ENCODE results near the gene SMG6. TPM values are rescaled to one million over a fixed set of nuclear protein-coding genes. Genes with fewer than 3 reads are reported as not detected.
"Not testable (repeated sequence)": the region's sequence is repeated elsewhere in the genome, so short reads cannot be mapped to it uniquely, and the experiment has no call there.

SMG6 gene
- polyA plus RNA-seq, 1 donor from 2014 or later, result 5.9 TPM

GRCh38 chr17:2170023-2170422, 133.6 kb downstream of the SMG6 start:
- peaks cover 6% of the 10 kb centered on the region for H3K36me3 Mint-ChIP-seq
- H3K27ac Mint-ChIP-seq, result no peak overlapping the region
- no peaks in the 10 kb centered on the region for H3K9me3 Mint-ChIP-seq
- H3K27me3 Mint-ChIP-seq, result no peaks in the 10 kb centered on the region
- H3K4me3 Mint-ChIP-seq, result no peak overlapping the region
- peaks cover 0 to 2% (median 0%) of the 10 kb centered on the region in 3 donors for H3K4me1 Mint-ChIP-seq

DNA sequence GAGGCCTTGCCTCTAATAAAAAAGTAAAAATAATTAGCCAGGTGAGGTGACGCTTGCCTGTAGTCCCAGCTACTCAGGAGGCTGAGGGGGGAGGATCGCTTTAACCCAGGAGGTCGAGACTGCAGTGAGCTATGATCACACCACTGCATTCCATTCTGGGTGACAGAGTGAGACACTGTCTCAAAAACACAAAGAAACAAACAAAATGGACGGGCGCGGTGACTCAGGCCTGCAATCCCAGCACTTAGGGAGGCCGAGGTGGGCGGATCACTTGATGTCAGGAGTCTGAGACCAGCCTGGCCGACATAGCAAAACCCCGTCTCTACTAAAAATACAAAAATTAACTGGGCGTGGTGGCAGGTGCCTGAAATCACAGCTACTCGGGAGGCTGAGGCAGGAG, 137.9 kb downstream of the SMG6 start:
- H3K36me3 Mint-ChIP-seq, result peaks cover 11% of the 10 kb centered on the region
- not testable (repeated sequence) for H3K9me3 Mint-ChIP-seq, H3K27ac Mint-ChIP-seq, H3K27me3 Mint-ChIP-seq, H3K4me3 Mint-ChIP-seq, H3K4me1 Mint-ChIP-seq

DNA sequence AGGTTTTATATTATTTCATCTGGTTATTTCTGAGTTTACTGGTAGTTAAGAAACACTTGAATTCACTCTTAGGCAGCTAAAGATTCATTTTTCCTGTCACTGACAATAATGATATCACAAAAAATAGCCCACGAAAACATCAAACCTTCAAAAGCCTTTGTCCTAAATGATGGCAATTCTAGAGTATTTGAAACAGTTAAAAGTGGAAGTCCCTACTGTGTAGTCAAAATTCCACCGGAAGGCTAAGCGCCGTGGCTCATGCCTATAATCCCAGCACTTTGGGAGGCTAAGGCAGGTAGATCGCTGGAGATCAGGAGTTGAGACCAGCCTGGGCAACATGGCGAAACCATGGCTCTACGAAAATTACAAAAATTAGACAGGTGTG, 145.2 kb downstream of the SMG6 start:
- Mint-ChIP-seq H3K4me1 (peaks cover 0 to 4% (median 0%) of the 10 kb centered on the region in 3 donors), H3K4me3 (no peak overlapping the region), H3K27ac (no peak overlapping the region), H3K36me3 (peaks cover 11% of the 10 kb centered on the region), H3K27me3 (no peaks in the 10 kb centered on the region), H3K9me3 (no peaks in the 10 kb centered on the region)

DNA sequence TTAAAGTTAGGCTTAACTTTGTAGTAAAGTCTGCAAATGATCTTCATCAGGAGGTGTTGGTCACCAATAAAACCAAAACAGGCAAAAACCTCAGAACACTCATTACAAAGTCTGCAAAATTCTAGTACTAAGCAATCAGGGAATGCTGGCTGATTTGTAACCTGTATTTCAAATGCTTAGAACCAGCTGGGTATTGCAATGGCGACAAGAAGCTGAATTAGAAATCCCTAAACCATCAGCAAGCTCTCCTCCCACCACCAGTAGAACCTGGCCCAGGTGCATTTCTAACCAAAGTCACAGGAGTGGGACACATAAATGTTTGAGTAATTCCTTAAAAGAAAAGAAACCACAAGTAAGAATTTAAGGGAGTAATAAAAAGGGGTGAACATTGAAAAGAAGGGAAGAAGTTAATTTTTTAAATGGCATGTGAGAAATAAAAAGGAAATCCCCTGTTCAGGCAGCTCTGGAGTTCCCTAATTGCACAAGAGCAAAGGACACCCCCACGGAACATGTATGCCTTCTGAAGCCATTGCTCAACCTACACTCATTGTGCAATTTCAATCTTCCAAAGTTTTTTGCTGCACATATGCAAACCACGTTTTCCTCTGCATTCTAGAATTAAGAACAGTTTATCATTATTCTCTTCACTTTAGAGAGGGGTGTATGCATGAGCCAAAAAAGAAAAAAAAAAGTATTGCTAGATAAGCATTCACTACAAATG, 145.8 kb downstream of the SMG6 start:
- no peaks in the 10 kb centered on the region for H3K27me3 Mint-ChIP-seq

DNA sequence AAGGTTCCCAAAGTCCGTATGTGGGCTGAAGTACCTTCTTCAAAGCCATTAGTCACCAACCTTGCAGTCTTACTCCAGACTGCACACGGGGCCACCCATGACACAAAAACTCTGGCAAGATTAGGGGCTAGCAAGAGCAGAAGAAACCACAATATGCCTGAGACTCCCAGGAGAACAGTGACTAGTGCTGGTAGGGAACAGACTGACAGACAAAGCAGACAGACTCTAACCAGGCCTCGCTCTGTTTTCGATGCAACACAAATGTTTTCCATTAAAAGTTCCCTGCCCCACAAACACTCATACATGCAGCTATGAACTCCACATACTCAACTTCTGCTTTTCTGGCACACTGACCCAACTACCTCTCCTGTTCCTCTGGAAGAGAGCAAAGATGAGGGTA, 146.5 kb downstream of the SMG6 start:
- H3K4me1 Mint-ChIP-seq, result peaks cover 0 to 5% (median 4%) of the 10 kb centered on the region in 3 donors
- peak overlapping the region in 1 of 4 donors; percentile 34 for H3K4me3 Mint-ChIP-seq
- H3K27ac Mint-ChIP-seq, result no peak overlapping the region
- H3K27me3 Mint-ChIP-seq, result no peaks in the 10 kb centered on the region
- no peaks in the 10 kb centered on the region for H3K9me3 Mint-ChIP-seq
- H3K36me3 Mint-ChIP-seq, result peaks cover 9% of the 10 kb centered on the region

More for the DNA sequence above, 145.8 kb downstream of the SMG6 start:
- peaks cover 0 to 4% (median 0%) of the 10 kb centered on the region in 3 donors for H3K4me1 Mint-ChIP-seq
- peaks cover 11% of the 10 kb centered on the region for H3K36me3 Mint-ChIP-seq
- no peak overlapping the region for H3K4me3 Mint-ChIP-seq
- no peaks in the 10 kb centered on the region for H3K9me3 Mint-ChIP-seq
- H3K27ac Mint-ChIP-seq, result no peak overlapping the region

DNA sequence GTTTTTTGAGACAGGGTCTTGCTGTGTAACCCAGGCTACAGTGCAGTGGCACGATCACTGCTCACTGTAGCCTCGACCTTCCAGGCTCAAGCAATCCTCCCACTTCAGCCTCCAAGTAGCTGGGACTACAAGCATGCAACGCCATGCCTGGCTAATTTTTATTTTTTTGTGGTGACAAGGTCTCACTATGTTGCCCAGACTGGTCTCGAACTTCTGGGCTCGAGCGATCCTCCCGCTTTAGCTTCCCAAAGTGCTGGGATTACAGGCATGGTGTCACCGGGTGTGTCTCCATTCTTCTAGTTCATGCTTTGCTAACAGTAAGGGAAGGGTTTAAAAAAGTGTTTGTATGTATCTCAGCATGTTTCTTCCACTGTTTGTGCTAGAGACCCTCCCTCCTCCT, 146.9 kb downstream of the SMG6 start:
- Mint-ChIP-seq H3K4me3 (peak overlapping the region in 1 of 4 donors; percentile 34), H3K27me3 (no peaks in the 10 kb centered on the region), H3K36me3 (peaks cover 9% of the 10 kb centered on the region), H3K9me3 (no peaks in the 10 kb centered on the region), H3K27ac (no peak overlapping the region), H3K4me1 (peaks cover 0 to 5% (median 4%) of the 10 kb centered on the region in 3 donors)

DNA sequence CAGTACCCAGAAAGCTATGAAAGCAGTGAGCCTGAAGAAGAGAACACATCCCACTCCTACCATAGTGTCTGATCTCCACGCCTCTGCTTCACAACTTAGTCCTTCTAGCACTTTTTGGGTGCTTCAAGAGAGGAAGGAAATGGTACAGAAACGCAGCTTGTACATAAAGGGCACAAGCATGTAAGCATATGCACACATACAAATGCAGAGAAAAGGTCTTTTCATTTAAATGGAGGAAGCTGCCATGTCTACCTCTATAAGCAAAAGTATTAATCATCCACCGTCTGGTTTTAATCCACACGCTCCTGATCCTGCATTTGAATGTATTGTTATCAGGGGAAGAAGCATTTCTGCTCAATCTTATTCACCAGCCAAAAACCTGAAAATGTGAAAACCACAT, 148.0 kb downstream of the SMG6 start:
- no peaks in the 10 kb centered on the region for H3K27me3 Mint-ChIP-seq
- no peak overlapping the region for H3K4me3 Mint-ChIP-seq
- H3K9me3 Mint-ChIP-seq, result no peaks in the 10 kb centered on the region
- H3K27ac Mint-ChIP-seq, result no peak overlapping the region
- peaks cover under 1 to 5% (median 4%) of the 10 kb centered on the region in 3 donors for H3K4me1 Mint-ChIP-seq
- H3K36me3 Mint-ChIP-seq, result peaks cover 7% of the 10 kb centered on the region

DNA sequence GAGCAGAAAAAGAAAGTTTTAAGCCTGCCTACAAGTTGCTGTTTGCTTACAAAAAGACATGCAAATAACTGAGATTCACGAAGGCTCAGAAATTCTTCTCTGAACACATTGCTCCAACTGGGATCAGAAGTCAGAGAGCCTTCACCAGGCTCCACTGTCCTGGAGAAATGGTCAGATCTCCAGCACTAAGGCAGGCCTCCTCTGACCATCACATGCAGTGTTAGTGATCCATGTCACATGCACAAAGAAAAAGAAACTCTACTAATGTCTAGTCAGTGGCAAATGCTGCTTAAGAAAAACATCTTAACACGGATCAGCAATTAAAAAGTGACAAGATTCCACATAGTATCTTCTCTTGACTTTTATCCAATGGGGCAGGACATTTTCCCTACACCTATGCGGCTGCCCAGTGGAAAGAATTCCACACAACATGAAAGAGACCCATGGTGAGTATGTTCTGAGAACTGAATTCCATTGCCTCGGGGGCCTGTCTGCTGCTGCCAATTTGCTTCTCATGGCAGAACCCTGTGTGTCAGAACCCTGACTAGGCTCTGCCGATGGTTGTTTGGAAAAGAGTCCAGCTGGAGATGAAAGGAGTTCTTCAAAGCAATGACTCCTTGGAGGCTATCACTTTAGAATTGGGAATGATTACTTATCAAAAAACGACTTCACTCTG, 152.1 kb downstream of the SMG6 start:
- H3K27ac Mint-ChIP-seq, result no peak overlapping the region
- no peaks in the 10 kb centered on the region for H3K27me3 Mint-ChIP-seq
- no peaks in the 10 kb centered on the region for H3K9me3 Mint-ChIP-seq
- H3K4me1 Mint-ChIP-seq, result peaks cover 1 to 5% (median 2%) of the 10 kb centered on the region in 3 donors
- H3K4me3 Mint-ChIP-seq, result no peak overlapping the region
- peaks cover 3% of the 10 kb centered on the region for H3K36me3 Mint-ChIP-seq

GRCh38 chr17:2150806-2151205, 152.8 kb downstream of the SMG6 start:
- Mint-ChIP-seq H3K27me3 (no peaks in the 10 kb centered on the region), H3K4me1 (peaks cover 1 to 5% (median 2%) of the 10 kb centered on the region in 3 donors), H3K4me3 (no peak overlapping the region), H3K9me3 (no peaks in the 10 kb centered on the region), H3K36me3 (peaks cover 3% of the 10 kb centered on the region), H3K27ac (peak overlapping the region in 1 of 3 donors; percentile 31)

GRCh38 chr17:2149934-2150333, 153.7 kb downstream of the SMG6 start:
- Mint-ChIP-seq H3K9me3 (no peaks in the 10 kb centered on the region), H3K4me3 (no peak overlapping the region), H3K4me1 (peaks cover 0 to 5% (median 2%) of the 10 kb centered on the region in 3 donors), H3K27ac (no peak overlapping the region), H3K27me3 (no peaks in the 10 kb centered on the region), H3K36me3 (peaks cover 3% of the 10 kb centered on the region)

DNA sequence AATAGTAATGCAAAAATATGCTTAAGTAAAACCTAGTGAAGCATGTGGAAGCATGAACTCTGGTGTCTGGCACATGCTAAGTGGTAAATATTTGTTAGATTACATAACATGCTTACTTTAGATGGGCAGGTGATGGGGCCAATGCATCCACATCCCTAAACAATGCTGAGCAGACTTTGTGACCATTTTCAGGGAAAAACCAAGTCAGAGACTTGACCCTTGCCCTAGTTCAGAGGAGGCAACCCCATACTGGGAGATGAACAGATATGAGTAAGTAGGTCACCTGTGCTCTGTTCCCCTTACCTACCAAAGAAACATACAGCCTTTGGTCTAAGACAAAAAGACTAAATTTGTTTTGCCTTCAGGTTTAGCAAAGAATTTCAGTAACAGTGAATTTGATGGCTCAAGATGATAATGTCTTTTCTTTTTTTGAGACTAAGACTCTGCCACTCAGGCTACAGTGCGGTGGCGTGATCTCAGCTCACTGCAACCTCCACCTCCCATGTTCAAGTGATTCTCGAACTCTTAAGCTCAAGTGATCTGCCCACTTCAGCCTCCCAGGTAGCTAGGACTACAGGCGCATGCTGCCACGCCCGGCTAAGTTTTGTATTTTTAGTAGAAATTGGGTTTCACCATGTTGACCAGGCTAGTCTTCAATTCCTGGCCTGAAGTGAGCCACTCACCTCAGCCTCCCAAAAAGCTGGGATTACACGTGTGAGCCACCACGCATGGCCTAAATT, 157.3 kb downstream of the SMG6 start:
- no peak overlapping the region for H3K4me3 Mint-ChIP-seq
- no peaks in the 10 kb centered on the region for H3K9me3 Mint-ChIP-seq
- no peak overlapping the region for H3K27ac Mint-ChIP-seq
- H3K27me3 Mint-ChIP-seq, result no peaks in the 10 kb centered on the region
- peaks cover 4% of the 10 kb centered on the region for H3K36me3 Mint-ChIP-seq
- peaks cover 0 to 2% (median 0%) of the 10 kb centered on the region in 3 donors for H3K4me1 Mint-ChIP-seq

DNA sequence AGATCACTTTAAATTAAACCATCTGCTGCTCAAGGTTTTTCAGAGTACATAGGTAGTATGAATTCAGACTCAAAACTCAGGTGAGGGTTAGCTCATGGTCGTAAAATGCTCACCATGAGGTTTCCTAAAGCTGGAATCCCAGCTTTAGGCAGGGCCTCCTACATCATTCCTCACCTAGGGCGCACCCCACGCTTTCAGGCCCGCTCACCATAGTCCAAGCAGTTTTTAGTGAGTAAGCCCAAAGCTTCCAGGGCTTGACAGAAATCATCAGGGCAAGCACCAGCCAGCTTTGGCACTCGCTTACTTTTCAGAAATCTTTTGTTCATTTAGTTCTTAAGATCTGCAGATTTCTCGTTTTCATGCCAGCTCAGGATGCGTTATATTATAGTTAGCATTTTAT, 158.9 kb downstream of the SMG6 start:
- Mint-ChIP-seq H3K9me3 (no peaks in the 10 kb centered on the region), H3K27me3 (no peaks in the 10 kb centered on the region), H3K4me1 (no peaks in the 10 kb centered on the region), H3K36me3 (peaks cover 6% of the 10 kb centered on the region), H3K27ac (peak overlapping the region in 1 of 3 donors; percentile 39), H3K4me3 (no peak overlapping the region)

GRCh38 chr17:2143332-2143731, 160.3 kb downstream of the SMG6 start:
- peak overlapping the region in 1 of 4 donors; percentile 10 for H3K4me3 Mint-ChIP-seq
- no peak overlapping the region for H3K27ac Mint-ChIP-seq
- peaks cover 4 to 7% (median 5%) of the 10 kb centered on the region in 3 donors for H3K4me1 Mint-ChIP-seq
- H3K27me3 Mint-ChIP-seq, result no peaks in the 10 kb centered on the region
- peaks cover 6% of the 10 kb centered on the region for H3K36me3 Mint-ChIP-seq
- H3K9me3 Mint-ChIP-seq, result no peaks in the 10 kb centered on the region

- H3K9me3 Mint-ChIP-seq, H3K27ac Mint-ChIP-seq: not testable (repeated sequence)
- H3K36me3 Mint-ChIP-seq, result peaks cover 13% of the 10 kb centered on the region
Observed at GRCh38 chr17:2142682-2143081, 160.9 kb downstream of the SMG6 start.

DNA sequence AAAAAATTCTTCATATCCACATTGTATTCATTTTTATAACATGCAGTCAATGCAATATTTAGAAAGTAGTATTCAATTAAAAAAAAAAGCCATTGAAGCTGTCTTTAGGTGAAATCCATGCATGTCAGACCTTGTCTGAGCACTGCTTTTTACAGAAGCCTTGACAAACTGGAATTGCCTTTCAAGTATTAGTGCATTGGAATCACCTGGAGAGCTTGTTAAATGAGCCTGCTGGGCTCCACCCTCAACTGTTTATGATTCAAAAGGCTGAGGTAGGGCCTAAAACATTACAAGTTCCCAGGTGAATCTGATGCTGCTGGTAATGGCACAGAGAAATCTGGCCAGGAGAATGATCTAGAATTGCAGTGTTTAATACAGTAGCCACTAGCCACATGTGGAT, 162.9 kb downstream of the SMG6 start:
- no peak overlapping the region for H3K4me3 Mint-ChIP-seq
- peaks cover 14% of the 10 kb centered on the region for H3K36me3 Mint-ChIP-seq
- H3K4me1 Mint-ChIP-seq, result peaks cover 16 to 20% (median 18%) of the 10 kb centered on the region in 3 donors
- H3K9me3 Mint-ChIP-seq, result no peaks in the 10 kb centered on the region
- H3K27me3 Mint-ChIP-seq, result no peaks in the 10 kb centered on the region
- H3K27ac Mint-ChIP-seq, result no peak overlapping the region

More at GRCh38 chr17:2142682-2143081, 160.9 kb downstream of the SMG6 start:
- not testable (repeated sequence) for H3K4me3 Mint-ChIP-seq, H3K27me3 Mint-ChIP-seq
- peaks cover 11 to 14% (median 12%) of the 10 kb centered on the region in 3 donors for H3K4me1 Mint-ChIP-seq
